ENCODE results near the gene SMYD1. TPM values are rescaled to one million over a fixed set of nuclear protein-coding genes. Genes with fewer than 3 reads are reported as not detected.

The SMYD1 gene
- polyA plus RNA-seq, 3 donors = not detected

GRCh38 chr2:88133875-88134274 lies 66.2 kb downstream of the SMYD1 start:
- Mint-ChIP-seq H3K36me3 (no peaks in the 10 kb centered on the region), H3K27ac (no peak overlapping the region), H3K4me1 (no peaks in the 10 kb centered on the region), H3K27me3 (ENCODE audit: low read depth in 3 of 3) (peaks cover 6 to 13% (median 8%) of the 10 kb centered on the region in 3 donors), H3K4me3 (no peak overlapping the region), H3K9me3 (peaks cover 0 to 5% (median 0%) of the 10 kb centered on the region in 7 donors)
- no peaks in the 10 kb centered on the region for H4K20me1 ChIP-seq (ENCODE audit: insufficient read depth, low read length)
- no peak for TF ChIP-seq CTCF (IDR thresholded peaks at IDR 0.05)
- H3K4me1 ChIP-seq (ENCODE audit: control insufficient read depth in 1 of 2, insufficient read depth in 2 of 2, low read length in 2 of 2) = no peaks in the 10 kb centered on the region
- 83% methylated on average over 1 of the region's 3 CpGs for WGBS (ENCODE audit: insufficient coverage)
- no peak for DNase-seq
- no peaks in the 10 kb centered on the region for H3K9me3 ChIP-seq (replicated peaks in 1 of 2; ENCODE audit: control insufficient read depth in 1 of 2, insufficient read depth in 1 of 2, low read length in 2 of 2)
- no peak overlapping the region for H3K4me3 ChIP-seq (replicated peaks in 1 of 3; ENCODE audit: low read depth in 2 of 3, low read length in 3 of 3)
- intact Hi-C loops (cut with micrococcal nuclease) = no loop called here
- no peak overlapping the region for H3K4me2 ChIP-seq (replicated peaks; ENCODE audit: extremely low read depth, low read length, poor library complexity, severe bottlenecking)
- no peaks in the 10 kb centered on the region for H3K36me3 ChIP-seq (replicated peaks in 1 of 2; ENCODE audit: control insufficient read depth in 1 of 2, insufficient read depth in 2 of 2, low read length in 2 of 2)
- H3K27me3 ChIP-seq (ENCODE audit: control insufficient read depth in 2 of 2, insufficient read depth in 2 of 2, low read length in 2 of 2) = peaks cover 0 to 3% of the 10 kb centered on the region in 2 donors
- no peak overlapping the region for H3K27ac ChIP-seq (ENCODE audit: low read depth in 1 of 2, low read length in 2 of 2)
- H3K9ac ChIP-seq (ENCODE audit: insufficient read depth, low read length, poor library complexity, severe bottlenecking) = no peak overlapping the region
- no peak overlapping the region for H2AFZ ChIP-seq (ENCODE audit: insufficient read depth, low read depth, low read length, poor library complexity, severe bottlenecking)
- no peaks in the 10 kb centered on the region for H3K79me2 ChIP-seq (ENCODE audit: insufficient read depth, low read length)

DNA sequence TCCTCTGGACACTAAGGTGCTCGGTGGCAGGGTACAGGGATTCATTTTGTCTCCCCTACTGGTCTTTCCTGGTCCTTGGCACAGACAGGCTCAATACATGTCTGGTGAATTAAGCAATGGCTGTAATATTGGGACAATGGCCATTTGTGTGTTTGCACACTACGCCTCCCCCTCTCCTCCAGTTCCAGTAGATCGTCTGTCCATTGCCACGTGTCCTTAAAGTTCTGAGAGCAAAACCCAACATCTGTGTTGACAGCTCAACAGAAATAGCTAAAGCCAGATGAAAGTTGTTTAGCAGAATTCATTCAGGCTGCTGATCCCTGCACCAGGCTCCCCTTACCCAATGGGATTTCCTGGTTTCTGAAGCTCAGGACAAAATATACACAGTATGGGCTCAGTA lies 69.2 kb downstream of the SMYD1 start:
- H3K4me2 ChIP-seq (replicated peaks; ENCODE audit: extremely low read depth, low read length, poor library complexity, severe bottlenecking) = no peak overlapping the region
- H3K79me2 ChIP-seq (ENCODE audit: insufficient read depth, low read length) = no peaks in the 10 kb centered on the region
- H2AFZ ChIP-seq (ENCODE audit: insufficient read depth, low read depth, low read length, poor library complexity, severe bottlenecking) = no peak overlapping the region
- no peaks in the 10 kb centered on the region for H3K36me3 Mint-ChIP-seq
- intact Hi-C loops (cut with micrococcal nuclease) = no loop called here
- H3K4me1 ChIP-seq (ENCODE audit: control insufficient read depth in 1 of 2, insufficient read depth in 2 of 2, low read length in 2 of 2) = no peaks in the 10 kb centered on the region
- H3K36me3 ChIP-seq (replicated peaks in 1 of 2; ENCODE audit: control insufficient read depth in 1 of 2, insufficient read depth in 2 of 2, low read length in 2 of 2) = no peaks in the 10 kb centered on the region
- H4K20me1 ChIP-seq (ENCODE audit: insufficient read depth, low read length) = no peaks in the 10 kb centered on the region
- DNase-seq = no peak
- peaks cover 0 to 3% of the 10 kb centered on the region in 2 donors for H3K27me3 ChIP-seq (ENCODE audit: control insufficient read depth in 2 of 2, insufficient read depth in 2 of 2, low read length in 2 of 2)
- H3K9me3 Mint-ChIP-seq = peaks cover 3 to 6% (median 4%) of the 10 kb centered on the region in 7 donors
- H3K9ac ChIP-seq (ENCODE audit: insufficient read depth, low read length, poor library complexity, severe bottlenecking) = no peak overlapping the region
- WGBS (ENCODE audit: insufficient coverage) = 89% methylated on average over 3 of the region's 4 CpGs
- H3K9me3 ChIP-seq (replicated peaks in 1 of 2; ENCODE audit: control insufficient read depth in 1 of 2, insufficient read depth in 1 of 2, low read length in 2 of 2) = no peaks in the 10 kb centered on the region
- TF ChIP-seq CTCF (IDR thresholded peaks at IDR 0.05) = no peak
- H3K4me3 Mint-ChIP-seq = no peak overlapping the region
- no peak overlapping the region for H3K27ac Mint-ChIP-seq
- H3K27ac ChIP-seq (ENCODE audit: low read depth in 1 of 2, low read length in 2 of 2) = no peak overlapping the region
- H3K4me3 ChIP-seq (replicated peaks in 1 of 3; ENCODE audit: low read depth in 2 of 3, low read length in 3 of 3) = no peak overlapping the region
- no peaks in the 10 kb centered on the region for H3K4me1 Mint-ChIP-seq
- peaks cover 9 to 14% (median 10%) of the 10 kb centered on the region in 3 donors for H3K27me3 Mint-ChIP-seq (ENCODE audit: low read depth in 3 of 3)

All from CD14-positive monocyte (primary cell).